Measurements from ENCODE around the gene TRMT2A.
"Not testable (repeated sequence)": the region's sequence is repeated elsewhere in the genome, so short reads cannot be mapped to it uniquely, and the experiment has no call there.

The TRMT2A gene

DNA sequence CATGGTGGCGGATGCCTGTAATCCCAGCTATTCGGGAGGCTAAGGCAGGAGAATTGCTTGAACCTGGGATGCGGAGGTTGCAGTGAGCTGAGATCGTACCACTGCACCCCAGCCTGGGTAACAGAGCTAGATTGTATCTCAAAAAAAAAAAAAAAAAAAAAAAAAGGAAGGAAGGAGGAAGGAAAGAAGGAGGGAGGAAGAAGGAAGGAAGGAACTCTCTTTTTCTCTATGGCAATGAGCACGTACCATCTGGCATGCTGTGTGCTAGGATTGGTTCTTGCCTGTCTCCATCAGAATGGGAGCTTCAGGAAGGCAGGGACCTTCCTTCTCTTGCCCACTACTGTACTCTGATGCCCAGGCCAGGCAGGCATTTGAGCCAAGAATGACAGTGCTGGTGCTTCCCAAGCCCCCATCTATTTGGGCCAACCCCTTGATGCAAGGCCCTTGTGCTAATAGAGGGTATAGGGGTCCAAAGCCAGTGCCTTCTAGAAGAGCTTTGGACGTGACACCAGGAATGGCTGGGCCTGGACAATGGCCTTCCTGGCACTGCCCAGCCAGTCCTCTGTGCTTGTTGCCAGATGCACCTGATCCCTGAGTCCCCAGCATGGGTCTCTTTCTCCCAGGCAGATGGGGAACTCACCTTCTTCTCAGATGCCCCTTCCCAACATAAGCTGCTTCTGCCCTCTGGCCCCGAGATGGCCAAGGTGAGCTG lies 47.5 kb downstream of the TRMT2A start:
- no peaks in the 10 kb centered on the region for H3K27me3 ChIP-seq (ENCODE audit: control insufficient read depth, insufficient read depth, low read length)
- TF ChIP-seq CTCF (IDR thresholded peaks at IDR 0.05) = no peak
- no peaks in the 10 kb centered on the region for H3K9me3 ChIP-seq (ENCODE audit: control insufficient read depth, low read length)
- no peak overlapping the region for H3K4me3 ChIP-seq (ENCODE audit: low read depth, low read length)
- no peak overlapping the region for H2AFZ ChIP-seq
- no peaks in the 10 kb centered on the region for H3K79me2 ChIP-seq
- no peak overlapping the region for H3K4me2 ChIP-seq (ENCODE audit: low read length)
- H3K9ac ChIP-seq = no peak overlapping the region
- no peak overlapping the region for H3K27ac ChIP-seq
- H3K36me3 ChIP-seq (ENCODE audit: control insufficient read depth, insufficient read depth, low read length) = no peaks in the 10 kb centered on the region
- H3K4me1 ChIP-seq = no peaks in the 10 kb centered on the region

DNA sequence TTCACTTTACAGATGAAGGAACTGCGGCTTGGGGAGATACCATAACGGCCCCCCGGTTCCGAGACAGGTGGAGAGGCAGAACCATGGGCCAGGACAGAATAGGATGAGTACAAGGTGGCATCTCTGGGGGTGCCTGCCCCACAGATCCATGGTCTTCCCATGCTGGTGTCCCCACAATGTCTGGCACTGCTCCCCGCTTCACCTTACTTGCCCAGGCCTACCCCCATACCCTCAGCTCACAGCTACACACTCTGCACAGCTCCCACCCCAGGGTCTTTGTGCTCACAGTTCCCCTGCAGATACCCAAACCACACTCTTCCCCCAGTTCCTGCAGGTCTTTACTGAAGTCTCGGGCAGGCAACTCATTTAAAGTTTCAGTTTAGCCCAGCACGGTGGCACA lies 48.4 kb downstream of the TRMT2A start:
- Histone ChIP-seq H3K79me2 (no peaks in the 10 kb centered on the region), H3K4me2 (ENCODE audit: low read length) (no peak overlapping the region), H3K4me1 (no peaks in the 10 kb centered on the region), H3K36me3 (ENCODE audit: control insufficient read depth, insufficient read depth, low read length) (no peaks in the 10 kb centered on the region), H3K27ac (no peak overlapping the region), H3K9me3 (ENCODE audit: control insufficient read depth, low read length) (no peaks in the 10 kb centered on the region), H3K9ac (no peak overlapping the region), H3K4me3 (ENCODE audit: low read depth, low read length) (no peak overlapping the region), H3K27me3 (ENCODE audit: control insufficient read depth, insufficient read depth, low read length) (no peaks in the 10 kb centered on the region), H2AFZ (no peak overlapping the region)
- no peak for TF ChIP-seq CTCF (IDR thresholded peaks at IDR 0.05)

- H3K4me2 ChIP-seq (ENCODE audit: low read length); H3K9me3 ChIP-seq (ENCODE audit: control insufficient read depth, low read length); H3K27ac ChIP-seq; H3K36me3 ChIP-seq (ENCODE audit: control insufficient read depth, insufficient read depth, low read length); H3K4me3 ChIP-seq (ENCODE audit: low read depth, low read length); H3K4me1 ChIP-seq; H3K79me2 ChIP-seq; H3K9ac ChIP-seq; H2AFZ ChIP-seq; H3K27me3 ChIP-seq (ENCODE audit: control insufficient read depth, insufficient read depth, low read length): not testable (repeated sequence)
Observed at GRCh38 chr22:20067384-20067682, 49.7 kb downstream of the TRMT2A start.

- no peak overlapping the region for H3K4me2 ChIP-seq (ENCODE audit: low read length)
- no peak for TF ChIP-seq CTCF (IDR thresholded peaks at IDR 0.05)
- H3K4me3 ChIP-seq (ENCODE audit: low read depth, low read length) = no peak overlapping the region
Observed at GRCh38 chr22:20066617-20067383, 50.2 kb downstream of the TRMT2A start.

DNA sequence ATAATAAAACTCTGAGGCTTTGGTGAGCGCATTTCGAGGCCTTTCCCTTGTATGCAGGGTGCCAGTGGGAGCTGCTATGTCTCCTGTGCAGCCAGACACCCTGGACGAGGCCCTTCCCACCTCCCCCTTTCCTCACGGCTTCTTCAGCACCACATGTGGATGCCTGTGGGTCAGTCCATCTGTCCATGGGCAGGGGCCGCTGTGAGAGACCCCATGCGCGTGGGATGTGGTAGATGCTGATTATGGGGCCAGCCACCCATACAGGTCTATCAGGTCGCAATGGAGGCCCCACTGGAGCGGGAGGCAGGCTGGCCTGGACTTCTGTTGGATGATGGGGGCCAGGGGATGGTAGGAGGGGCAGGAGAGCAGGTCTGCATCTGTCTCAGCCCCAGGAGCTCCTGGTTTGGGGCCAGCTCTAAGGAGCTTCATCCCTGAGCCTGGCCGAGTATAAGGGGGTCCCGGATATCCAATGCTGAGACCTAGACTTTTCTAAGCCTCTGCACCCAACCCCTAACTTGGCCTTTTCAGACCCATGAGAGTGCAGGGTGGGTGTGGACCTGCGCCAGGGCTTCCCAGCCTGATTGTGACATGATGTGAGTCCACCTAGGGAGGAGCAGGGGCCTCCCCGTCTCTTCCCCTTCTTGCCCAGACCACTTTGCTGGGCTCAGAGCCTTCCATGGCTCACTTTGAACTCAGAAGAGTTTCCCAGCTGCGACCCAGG lies 51.0 kb downstream of the TRMT2A start:
- no peaks in the 10 kb centered on the region for H3K36me3 ChIP-seq (ENCODE audit: control insufficient read depth, insufficient read depth, low read length)
- no peak overlapping the region for H2AFZ ChIP-seq
- H3K79me2 ChIP-seq = no peaks in the 10 kb centered on the region
- H3K9ac ChIP-seq = no peak overlapping the region
- H3K4me2 ChIP-seq (ENCODE audit: low read length) = no peak overlapping the region
- H3K4me3 ChIP-seq (ENCODE audit: low read depth, low read length) = no peak overlapping the region
- no peaks in the 10 kb centered on the region for H3K4me1 ChIP-seq
- H3K9me3 ChIP-seq (ENCODE audit: control insufficient read depth, low read length) = no peaks in the 10 kb centered on the region
- no peaks in the 10 kb centered on the region for H3K27me3 ChIP-seq (ENCODE audit: control insufficient read depth, insufficient read depth, low read length)
- H3K27ac ChIP-seq = no peak overlapping the region
- no peak for TF ChIP-seq CTCF (IDR thresholded peaks at IDR 0.05)

More at GRCh38 chr22:20066617-20067383, 50.2 kb downstream of the TRMT2A start:
- no peak overlapping the region for H3K9ac ChIP-seq
- no peak overlapping the region for H3K27ac ChIP-seq
- no peaks in the 10 kb centered on the region for H3K79me2 ChIP-seq
- no peaks in the 10 kb centered on the region for H3K4me1 ChIP-seq
- H2AFZ ChIP-seq = no peak overlapping the region
- H3K9me3 ChIP-seq (ENCODE audit: control insufficient read depth, low read length) = no peaks in the 10 kb centered on the region
- no peaks in the 10 kb centered on the region for H3K36me3 ChIP-seq (ENCODE audit: control insufficient read depth, insufficient read depth, low read length)
- H3K27me3 ChIP-seq (ENCODE audit: control insufficient read depth, insufficient read depth, low read length) = no peaks in the 10 kb centered on the region

All from parathyroid adenoma (tissue), 2 donors.